BLaER1 treated with 17β-estradiol and CSF1 and Interleukin-3, amounts not matched to agents 10 nM and 100 nM (cell line): ENCODE results near the gene DAPP1.

ENCODE experiments used
- H3K27ac ChIP-seq, 11 experiments: shearing (Covaris generic); formaldehyde crosslinking; 2 replicates each; pipeline ENCODE4 v1.8.1; 2022
- H3K27me3 ChIP-seq, 11 experiments: shearing (Covaris generic); formaldehyde crosslinking; 2 replicates each; pipeline ENCODE4 v1.8.1; 2022
- H3K36me3 ChIP-seq, 11 experiments: shearing (Covaris generic); formaldehyde crosslinking; 2 replicates each; pipeline ENCODE4 v1.8.1; 2022
- H3K4me1 ChIP-seq, 10 experiments: shearing (Covaris generic); formaldehyde crosslinking; 2 replicates each; pipeline ENCODE4 v1.8.1; 2022
- H3K4me2 ChIP-seq, 11 experiments: shearing (Covaris generic); formaldehyde crosslinking; 2 replicates each; pipeline ENCODE4 v1.8.1; 2022
- H3K4me3 ChIP-seq, 10 experiments: shearing (Covaris generic); formaldehyde crosslinking; 2 replicates each; pipeline ENCODE4 v1.8.1; 2022
- H3K9ac ChIP-seq, 11 experiments: shearing (Covaris generic); formaldehyde crosslinking; 2 replicates each; pipeline ENCODE4 v1.8.1; 2022
- H3K9me3 ChIP-seq, 11 experiments: shearing (Covaris generic); formaldehyde crosslinking; replicated peaks in 1 of 11; 2 replicates each; pipeline ENCODE4 v1.8.1; 2022
- H4K20me1 ChIP-seq, 11 experiments: shearing (Covaris generic); formaldehyde crosslinking; 2 replicates each; pipeline ENCODE4 v1.8.1; 2022
- Cebpa-rat ChIP-seq, 11 experiments: shearing (Covaris generic); IDR thresholded peaks; 2 replicates each; pipeline ENCODE4 v1.8.1; 2022

DAPP1 gene

GRCh38 chr4:99845179-99845578 is 28.6 kb downstream of the DAPP1 start:
- H3K4me3 ChIP-seq: no peak overlapping the region
- H3K27me3 ChIP-seq: no peaks in the 10 kb centered on the region
- H3K9ac ChIP-seq: no peak overlapping the region
- no peaks in the 10 kb centered on the region for H4K20me1 ChIP-seq
- H3K27ac ChIP-seq: no peak overlapping the region
- no peak for TF ChIP-seq Cebpa-rat (IDR thresholded peaks at IDR 0.05)
- H3K36me3 ChIP-seq: peaks cover 0 to 59% (median 0%) of the 10 kb centered on the region in 11 experiments; a peak in 7 of 22 replicates
- peaks cover 7 to 47% (median 17%) of the 10 kb centered on the region in 10 experiments; a peak in 18 of 20 replicates for H3K4me1 ChIP-seq
- H3K9me3 ChIP-seq: peaks cover 0 to 9% (median 0%) of the 10 kb centered on the region in 11 experiments; a peak in 8 of 22 replicates
- H3K4me2 ChIP-seq: 0 out of 22 replicates have a peak overlapping the region, but pooled peaks of 1 of the 11 experiments have one; percentile 16

DNA sequence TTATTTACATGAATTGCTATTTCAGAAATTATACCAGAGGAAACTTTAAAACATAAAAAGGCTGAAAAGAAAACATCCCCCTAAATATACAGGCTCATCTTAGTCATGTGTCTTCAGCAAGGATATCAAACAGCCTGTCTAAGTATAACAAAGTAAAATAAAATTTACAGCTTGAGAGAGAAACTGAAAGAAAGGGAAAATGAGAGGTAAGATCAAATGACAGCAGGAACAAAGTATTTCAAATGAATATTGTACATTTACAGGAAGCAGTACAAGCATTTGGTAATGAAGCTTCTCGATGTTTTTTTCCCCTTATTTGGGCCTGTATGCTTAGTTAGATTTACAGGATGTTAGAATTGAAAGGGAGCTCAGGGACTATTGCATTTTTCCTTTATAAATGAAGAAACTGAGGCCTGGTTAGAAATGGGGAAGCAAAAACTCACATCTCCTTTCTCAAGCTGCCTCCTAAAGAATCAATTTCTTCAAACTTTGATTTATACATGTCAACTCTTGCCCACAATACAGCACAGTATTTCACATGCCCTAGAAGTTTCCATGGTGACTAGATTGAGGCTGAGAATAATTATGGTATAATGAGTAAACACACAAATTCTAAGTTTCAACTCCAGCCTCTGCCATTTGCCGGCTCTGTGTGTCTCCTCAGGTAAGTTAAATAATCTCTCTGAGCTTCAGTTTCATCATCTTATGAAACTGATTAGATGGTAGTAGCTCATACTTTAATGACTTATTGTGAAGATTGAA is 29.3 kb downstream of the DAPP1 start:
- no peak overlapping the region for H3K4me3 ChIP-seq
- H3K4me2 ChIP-seq: peak overlapping the region in 2 of 11 experiments; percentile 1 to 5; a peak in 2 of 22 replicates
- H3K9ac ChIP-seq: no peak overlapping the region
- peaks cover 0 to 52% (median 0%) of the 10 kb centered on the region in 11 experiments; a peak in 7 of 22 replicates for H3K36me3 ChIP-seq
- H3K4me1 ChIP-seq: peaks cover 7 to 52% (median 17%) of the 10 kb centered on the region in 10 experiments; a peak in 18 of 20 replicates
- H3K27ac ChIP-seq: no peak overlapping the region
- peaks cover 0 to 9% (median 0%) of the 10 kb centered on the region in 11 experiments; a peak in 8 of 22 replicates for H3K9me3 ChIP-seq
- TF ChIP-seq Cebpa-rat (IDR thresholded peaks at IDR 0.05): no peak
- H3K27me3 ChIP-seq: no peaks in the 10 kb centered on the region
- H4K20me1 ChIP-seq: no peaks in the 10 kb centered on the region

- H3K9ac ChIP-seq: no peak overlapping the region
Observed at GRCh38 chr4:99846891-99847290, 30.3 kb downstream of the DAPP1 start.

DNA sequence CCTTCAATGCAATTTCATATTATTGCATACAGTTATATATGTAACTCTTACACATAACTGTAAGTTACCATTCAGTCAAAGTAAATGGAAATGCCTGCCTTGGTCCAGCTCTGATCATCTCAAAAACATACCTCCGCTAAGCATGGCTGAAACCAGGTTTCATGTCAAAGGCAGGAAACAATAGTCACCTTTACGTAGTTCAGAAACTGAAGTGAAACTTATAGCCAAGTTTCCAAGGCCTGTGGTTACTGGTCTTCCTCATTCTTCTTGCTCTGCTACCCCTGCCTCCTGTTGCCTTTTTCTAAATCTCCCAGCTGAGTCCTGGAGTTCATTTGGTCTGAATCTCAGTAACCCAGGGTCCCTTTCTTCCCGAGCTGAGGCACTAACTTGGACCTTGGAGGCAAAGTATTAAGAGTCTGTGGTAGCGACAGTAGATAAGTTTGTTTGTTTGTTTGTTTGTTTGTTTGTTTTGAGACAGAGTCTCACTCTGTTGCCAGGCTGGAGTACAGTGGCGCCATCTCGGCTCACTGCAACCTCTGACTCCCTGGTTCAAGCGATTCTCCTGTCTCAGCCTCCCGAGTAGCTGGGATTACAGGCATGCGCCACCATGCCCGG is 30.8 kb downstream of the DAPP1 start:
- Histone ChIP-seq H3K4me2 (peak overlapping the region in 9 of 11 experiments; percentile 30 to 80 (median 60); a peak in 17 of 22 replicates), H3K9ac (peak overlapping the region in 1 of 11 experiments; percentile 36; a peak in 1 of 22 replicates), H3K9me3 (peaks cover 0 to 9% (median 0%) of the 10 kb centered on the region in 11 experiments; a peak in 8 of 22 replicates), H3K4me1 (peaks cover 7 to 67% (median 17%) of the 10 kb centered on the region in 10 experiments; a peak in 18 of 20 replicates), H4K20me1 (no peaks in the 10 kb centered on the region), H3K36me3 (peaks cover 0 to 37% (median 0%) of the 10 kb centered on the region in 11 experiments; a peak in 7 of 22 replicates), H3K4me3 (no peak overlapping the region), H3K27me3 (no peaks in the 10 kb centered on the region), H3K27ac (peak overlapping the region in 7 of 11 experiments; percentile 12 to 56 (median 24); a peak in 10 of 22 replicates)
- no peak for TF ChIP-seq Cebpa-rat (IDR thresholded peaks at IDR 0.05)

More at GRCh38 chr4:99846891-99847290, 30.3 kb downstream of the DAPP1 start:
- peaks cover 7 to 62% (median 17%) of the 10 kb centered on the region in 10 experiments; a peak in 18 of 20 replicates for H3K4me1 ChIP-seq
- H3K27ac ChIP-seq: peak overlapping the region in 1 of 11 experiments; percentile 56; a peak in 3 of 22 replicates
- H3K4me2 ChIP-seq: peak overlapping the region in 6 of 11 experiments; percentile 37 to 80 (median 70); a peak in 12 of 22 replicates
- no peak overlapping the region for H3K4me3 ChIP-seq
- peaks cover 0 to 42% (median 0%) of the 10 kb centered on the region in 11 experiments; a peak in 7 of 22 replicates for H3K36me3 ChIP-seq
- no peak for TF ChIP-seq Cebpa-rat (IDR thresholded peaks at IDR 0.05)
- H3K9me3 ChIP-seq: peaks cover 0 to 9% (median 0%) of the 10 kb centered on the region in 11 experiments; a peak in 8 of 22 replicates
- no peaks in the 10 kb centered on the region for H3K27me3 ChIP-seq
- H4K20me1 ChIP-seq: no peaks in the 10 kb centered on the region

- Histone ChIP-seq H3K36me3 (peaks cover 0 to 35% (median 0%) of the 10 kb centered on the region in 11 experiments; a peak in 7 of 22 replicates), H3K4me3 (no peak overlapping the region), H3K4me2 (peak overlapping the region in 4 of 11 experiments; percentile 60 to 80 (median 70); a peak in 5 of 22 replicates), H4K20me1 (no peaks in the 10 kb centered on the region), H3K4me1 (peaks cover 7 to 78% (median 17%) of the 10 kb centered on the region in 10 experiments; a peak in 18 of 20 replicates), H3K27me3 (no peaks in the 10 kb centered on the region), H3K9ac (no peak overlapping the region), H3K9me3 (peaks cover 0 to 7% (median 0%) of the 10 kb centered on the region in 11 experiments; a peak in 7 of 22 replicates), H3K27ac (no peak overlapping the region)
- TF ChIP-seq Cebpa-rat (IDR thresholded peaks at IDR 0.05): no peak
Observed at GRCh38 chr4:99848591-99849001, 32.0 kb downstream of the DAPP1 start.

- TF ChIP-seq Cebpa-rat (IDR thresholded peaks at IDR 0.05): no peak
- Histone ChIP-seq H3K4me2 (peak overlapping the region in 3 of 11 experiments; percentile 11 to 33 (median 25); a peak in 3 of 22 replicates), H3K27ac (peak overlapping the region in 2 of 11 experiments; percentile 3 to 35; a peak in 1 of 22 replicates)
Observed at GRCh38 chr4:99852199-99852749, 35.6 kb downstream of the DAPP1 start.

GRCh38 chr4:99853190-99853589 is 36.6 kb downstream of the DAPP1 start:
- 0 out of 22 replicates have a peak, but pooled peaks cover 0 to 5% (median 0%) of the 10 kb centered on the region in 11 experiments for H3K9me3 ChIP-seq
- H3K27ac ChIP-seq: no peak overlapping the region
- peaks cover 0 to 27% (median 0%) of the 10 kb centered on the region in 11 experiments; a peak in 4 of 22 replicates for H3K36me3 ChIP-seq
- H4K20me1 ChIP-seq: no peaks in the 10 kb centered on the region
- H3K9ac ChIP-seq: no peak overlapping the region
- H3K4me1 ChIP-seq: peaks cover 10 to 83% (median 41%) of the 10 kb centered on the region in 10 experiments; a peak in 18 of 20 replicates
- peak overlapping the region in 3 of 11 experiments; percentile 36 to 89 (median 54); a peak in 5 of 22 replicates for H3K4me2 ChIP-seq
- no peak for TF ChIP-seq Cebpa-rat (IDR thresholded peaks at IDR 0.05)
- no peak overlapping the region for H3K4me3 ChIP-seq
- H3K27me3 ChIP-seq: no peaks in the 10 kb centered on the region

More at GRCh38 chr4:99852199-99852749, 35.6 kb downstream of the DAPP1 start:
- Histone ChIP-seq H4K20me1 (no peaks in the 10 kb centered on the region), H3K4me1 (peaks cover 16 to 83% (median 42%) of the 10 kb centered on the region in 10 experiments), H3K9me3 (0 out of 22 replicates have a peak, but pooled peaks cover 0 to 5% (median 0%) of the 10 kb centered on the region in 11 experiments), H3K27me3 (no peaks in the 10 kb centered on the region), H3K36me3 (peaks cover 0 to 27% (median 0%) of the 10 kb centered on the region in 11 experiments; a peak in 4 of 22 replicates), H3K9ac (no peak overlapping the region), H3K4me3 (no peak overlapping the region)

GRCh38 chr4:99853999-99854398 is 37.4 kb downstream of the DAPP1 start:
- no peak overlapping the region for H3K9ac ChIP-seq

More at GRCh38 chr4:99853999-99854398, 37.4 kb downstream of the DAPP1 start:
- H3K9me3 ChIP-seq: 0 out of 22 replicates have a peak, but pooled peaks cover 0 to 5% (median 0%) of the 10 kb centered on the region in 11 experiments
- peak overlapping the region in 4 of 11 experiments; percentile 83 to 92 (median 90); a peak in 8 of 22 replicates for H3K4me2 ChIP-seq
- peak overlapping the region in 4 of 11 experiments; percentile 77 to 87 (median 86); a peak in 5 of 22 replicates for H3K27ac ChIP-seq
- no peaks in the 10 kb centered on the region for H4K20me1 ChIP-seq
- no peak for TF ChIP-seq Cebpa-rat (IDR thresholded peaks at IDR 0.05)
- peaks cover 10 to 84% (median 45%) of the 10 kb centered on the region in 10 experiments; a peak in 18 of 20 replicates for H3K4me1 ChIP-seq
- peaks cover 0 to 31% (median 0%) of the 10 kb centered on the region in 11 experiments; a peak in 4 of 22 replicates for H3K36me3 ChIP-seq
- H3K4me3 ChIP-seq: no peak overlapping the region
- H3K27me3 ChIP-seq: no peaks in the 10 kb centered on the region
